ENCODE data around the gene PEX3.

GRCh38 chr6:143486752-143487151 is 36.1 kb downstream of the PEX3 start:
- TF ChIP-seq CTCF (IDR thresholded peaks at IDR 0.05; ENCODE audit: poor library complexity) (no peak), EZH2phosphoT487 (IDR thresholded peaks at IDR 0.05; ENCODE audit: low read depth, severe bottlenecking, unreplicated experiment) (no peak)
